ENCODE results near the gene CNTNAP2.

The CNTNAP2 gene

DNA sequence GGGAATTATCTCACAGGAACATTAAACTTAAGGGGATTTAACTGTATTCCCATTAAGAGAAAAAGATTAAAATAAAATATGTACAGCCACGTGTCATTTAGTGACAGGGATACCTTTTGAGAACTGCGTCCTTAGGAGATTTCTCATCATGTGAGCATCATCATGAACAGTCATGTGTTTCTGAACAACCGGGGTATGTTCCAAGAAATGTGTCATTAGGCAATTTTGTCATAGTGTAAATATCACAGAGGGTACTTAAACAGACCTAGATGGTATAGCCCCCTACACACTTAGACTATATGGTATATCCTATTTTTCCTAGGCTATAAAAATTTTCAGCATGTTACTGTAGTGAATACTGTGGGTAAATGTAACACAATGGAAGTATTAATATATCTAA lies 840.3 kb downstream of the CNTNAP2 start:
- H4K20me1 ChIP-seq (ENCODE audit: insufficient read depth) = no peaks in the 10 kb centered on the region
- no peaks in the 10 kb centered on the region for H3K79me2 ChIP-seq (ENCODE audit: insufficient read depth, low read depth)
- TF ChIP-seq, protein P1, sequence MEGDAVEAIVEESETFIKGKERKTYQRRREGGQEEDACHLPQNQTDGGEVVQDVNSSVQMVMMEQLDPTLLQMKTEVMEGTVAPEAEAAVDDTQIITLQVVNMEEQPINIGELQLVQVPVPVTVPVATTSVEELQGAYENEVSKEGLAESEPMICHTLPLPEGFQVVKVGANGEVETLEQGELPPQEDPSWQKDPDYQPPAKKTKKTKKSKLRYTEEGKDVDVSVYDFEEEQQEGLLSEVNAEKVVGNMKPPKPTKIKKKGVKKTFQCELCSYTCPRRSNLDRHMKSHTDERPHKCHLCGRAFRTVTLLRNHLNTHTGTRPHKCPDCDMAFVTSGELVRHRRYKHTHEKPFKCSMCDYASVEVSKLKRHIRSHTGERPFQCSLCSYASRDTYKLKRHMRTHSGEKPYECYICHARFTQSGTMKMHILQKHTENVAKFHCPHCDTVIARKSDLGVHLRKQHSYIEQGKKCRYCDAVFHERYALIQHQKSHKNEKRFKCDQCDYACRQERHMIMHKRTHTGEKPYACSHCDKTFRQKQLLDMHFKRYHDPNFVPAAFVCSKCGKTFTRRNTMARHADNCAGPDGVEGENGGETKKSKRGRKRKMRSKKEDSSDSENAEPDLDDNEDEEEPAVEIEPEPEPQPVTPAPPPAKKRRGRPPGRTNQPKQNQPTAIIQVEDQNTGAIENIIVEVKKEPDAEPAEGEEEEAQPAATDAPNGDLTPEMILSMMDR (conservative IDR thresholded peaks at IDR 0.05; ENCODE audit: low read depth, low read length) = no peak
- no peaks in the 10 kb centered on the region for H3K36me3 ChIP-seq (ENCODE audit: insufficient read depth)
- H2AFZ ChIP-seq (ENCODE audit: low read depth) = no peak overlapping the region
- H3K9ac ChIP-seq = no peak overlapping the region
- H3K4me2 ChIP-seq = no peak overlapping the region
- no peak overlapping the region for H3K4me3 ChIP-seq (IDR thresholded peaks at IDR 0.05; ENCODE audit: insufficient read depth, low read depth, low read length)
- H3K27ac ChIP-seq = no peak overlapping the region
- no peaks in the 10 kb centered on the region for H3K27me3 ChIP-seq (ENCODE audit: insufficient read depth, low read depth)
- no peaks in the 10 kb centered on the region for H3K4me1 ChIP-seq (ENCODE audit: low read depth, poor library complexity, severe bottlenecking)

DNA sequence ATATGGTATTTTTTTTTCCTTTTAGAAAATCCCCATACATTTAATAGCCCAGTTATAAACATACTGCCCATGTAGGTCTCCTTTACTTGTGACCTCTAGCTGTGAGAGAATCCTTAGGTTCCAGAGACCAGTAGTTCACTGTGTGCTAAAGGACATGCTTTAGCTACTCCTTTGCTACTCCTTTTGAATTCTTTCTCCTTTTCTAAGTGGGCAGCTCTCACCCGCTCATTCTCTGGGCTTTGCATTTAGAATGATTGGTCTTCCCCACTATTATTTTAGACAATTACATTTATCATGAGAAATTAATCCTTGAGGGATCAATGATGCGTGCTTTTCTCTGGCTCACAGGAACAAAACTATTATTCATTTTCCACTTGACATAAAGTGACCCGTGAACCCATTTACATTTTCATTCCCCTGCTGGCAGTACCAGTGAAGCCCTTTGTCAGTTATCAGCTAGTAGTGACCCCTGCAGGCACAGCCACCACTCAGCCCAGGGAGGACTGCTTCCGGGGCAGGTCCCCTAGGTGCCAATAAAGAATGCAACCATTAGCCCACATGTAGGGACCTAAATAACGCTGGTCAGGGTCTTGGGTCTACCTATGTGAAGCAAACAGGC lies 844.3 kb downstream of the CNTNAP2 start:
- H3K27ac ChIP-seq = no peak overlapping the region

DNA sequence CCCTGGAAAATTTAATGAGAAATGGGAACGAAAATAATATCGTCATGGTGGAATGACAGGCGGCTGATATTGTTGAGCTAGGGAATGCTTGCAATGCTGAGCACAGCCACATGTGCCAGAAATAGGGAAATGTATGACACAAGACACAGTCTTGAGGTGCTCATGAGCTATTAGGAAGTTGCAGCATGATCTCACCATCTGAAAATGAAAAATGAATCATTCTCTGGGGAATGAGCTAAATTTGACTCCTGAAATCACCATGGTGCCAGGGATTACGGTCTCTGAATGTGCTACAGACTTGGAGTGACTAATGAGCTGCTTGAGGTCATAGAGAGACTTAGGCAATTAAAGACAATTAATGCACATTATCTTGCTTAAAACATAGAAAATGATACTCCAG lies 845.0 kb downstream of the CNTNAP2 start:
- Histone ChIP-seq H3K4me2 (no peak overlapping the region), H3K9ac (no peak overlapping the region), H3K4me3 (IDR thresholded peaks at IDR 0.05; ENCODE audit: insufficient read depth, low read depth, low read length) (no peak overlapping the region), H2AFZ (ENCODE audit: low read depth) (no peak overlapping the region), H3K4me1 (ENCODE audit: low read depth, poor library complexity, severe bottlenecking) (no peaks in the 10 kb centered on the region), H4K20me1 (ENCODE audit: insufficient read depth) (no peaks in the 10 kb centered on the region), H3K79me2 (ENCODE audit: insufficient read depth, low read depth) (no peaks in the 10 kb centered on the region), H3K36me3 (ENCODE audit: insufficient read depth) (no peaks in the 10 kb centered on the region), H3K27ac (no peak overlapping the region), H3K27me3 (ENCODE audit: insufficient read depth, low read depth) (no peaks in the 10 kb centered on the region)
- TF ChIP-seq, protein P1 (conservative IDR thresholded peaks at IDR 0.05; ENCODE audit: low read depth, low read length) = no peak

More for the DNA sequence above, 844.3 kb downstream of the CNTNAP2 start:
- no peak overlapping the region for H2AFZ ChIP-seq (ENCODE audit: low read depth)
- no peak overlapping the region for H3K4me2 ChIP-seq
- no peaks in the 10 kb centered on the region for H3K79me2 ChIP-seq (ENCODE audit: insufficient read depth, low read depth)
- H3K36me3 ChIP-seq (ENCODE audit: insufficient read depth) = no peaks in the 10 kb centered on the region
- TF ChIP-seq, protein P1 (conservative IDR thresholded peaks at IDR 0.05; ENCODE audit: low read depth, low read length) = no peak
- H4K20me1 ChIP-seq (ENCODE audit: insufficient read depth) = no peaks in the 10 kb centered on the region
- no peaks in the 10 kb centered on the region for H3K4me1 ChIP-seq (ENCODE audit: low read depth, poor library complexity, severe bottlenecking)
- H3K9ac ChIP-seq = no peak overlapping the region
- H3K4me3 ChIP-seq (IDR thresholded peaks at IDR 0.05; ENCODE audit: insufficient read depth, low read depth, low read length) = no peak overlapping the region
- no peaks in the 10 kb centered on the region for H3K27me3 ChIP-seq (ENCODE audit: insufficient read depth, low read depth)

DNA sequence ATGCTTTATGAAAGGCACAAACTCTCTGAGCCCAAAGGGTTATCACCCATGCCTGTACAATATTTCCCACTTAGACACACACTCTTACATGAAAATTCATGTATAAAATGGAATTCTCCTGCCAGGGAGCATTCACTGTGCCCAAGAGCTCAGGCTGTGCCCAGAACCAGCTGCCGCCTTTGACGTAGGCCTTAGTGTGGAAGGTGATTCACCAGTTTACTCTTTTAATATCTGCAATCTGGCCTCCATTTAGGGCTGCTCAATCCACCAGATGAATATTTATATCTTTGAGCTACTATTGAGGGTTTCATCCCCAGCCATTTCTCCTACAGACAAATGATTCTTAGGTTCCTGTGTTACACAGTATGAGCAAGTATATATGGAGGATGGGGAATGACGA lies 849.7 kb downstream of the CNTNAP2 start:
- H3K4me2 ChIP-seq = no peak overlapping the region
- H3K27me3 ChIP-seq (ENCODE audit: insufficient read depth, low read depth) = no peaks in the 10 kb centered on the region
- H3K36me3 ChIP-seq (ENCODE audit: insufficient read depth) = no peaks in the 10 kb centered on the region
- H3K27ac ChIP-seq = no peak overlapping the region
- H3K9ac ChIP-seq = no peak overlapping the region
- no peaks in the 10 kb centered on the region for H4K20me1 ChIP-seq (ENCODE audit: insufficient read depth)
- no peak overlapping the region for H2AFZ ChIP-seq (ENCODE audit: low read depth)
- H3K79me2 ChIP-seq (ENCODE audit: insufficient read depth, low read depth) = no peaks in the 10 kb centered on the region
- TF ChIP-seq, protein P1 (conservative IDR thresholded peaks at IDR 0.05; ENCODE audit: low read depth, low read length) = no peak
- no peaks in the 10 kb centered on the region for H3K4me1 ChIP-seq (ENCODE audit: low read depth, poor library complexity, severe bottlenecking)
- H3K4me3 ChIP-seq (IDR thresholded peaks at IDR 0.05; ENCODE audit: insufficient read depth, low read depth, low read length) = no peak overlapping the region

All from KMS-11 (cell line).